HG02642 (cell line): ENCODE results near the gene DAAM2.

ENCODE experiments used
- ATAC-seq: cut with Tn5 transposase; IDR thresholded peaks from one replicate; pipeline ENCODE4 v1.9.1; 2021; ENCODE audit warnings: mild to moderate bottlenecking; ENCODE audit not compliant: unreplicated experiment, poor library complexity

DAAM2 gene

GRCh38 chr6:39791850-39792539 lies at the start of gene DAAM2:
DAAM2 (plus strand) TSS chr6:39792376; CDS start chr6:39856303, 63,927 bp downstream.
- no peak for ATAC-seq

- no peak for ATAC-seq
Observed at GRCh38 chr6:39746795-39747194, 45.4 kb upstream of the DAAM2 start.

- ATAC-seq, result no peak
Observed at GRCh38 chr6:39752835-39753724, 39.1 kb upstream of the DAAM2 start.

GRCh38 chr6:39753725-39754045 lies 38.5 kb upstream of the DAAM2 start:
- ATAC-seq, result no peak

- no peak for ATAC-seq
Observed at GRCh38 chr6:39754514-39755115, 37.6 kb upstream of the DAAM2 start.

- no peak for ATAC-seq
Observed at GRCh38 chr6:39755231-39755630, 36.9 kb upstream of the DAAM2 start.

- ATAC-seq, result no peak
Observed at GRCh38 chr6:39756582-39756981, 35.6 kb upstream of the DAAM2 start.

- no peak for ATAC-seq
Observed at GRCh38 chr6:39758905-39759605, 33.1 kb upstream of the DAAM2 start.

- ATAC-seq, result no peak
Observed at GRCh38 chr6:39760226-39760952, 31.8 kb upstream of the DAAM2 start.

GRCh38 chr6:39765508-39766065 lies 26.6 kb upstream of the DAAM2 start:
- no peak for ATAC-seq

GRCh38 chr6:39769012-39769411 lies 23.2 kb upstream of the DAAM2 start:
- ATAC-seq, result no peak

- no peak for ATAC-seq
Observed at GRCh38 chr6:39770446-39770845, 21.7 kb upstream of the DAAM2 start.

- no peak for ATAC-seq
Observed at GRCh38 chr6:39772559-39773273, 19.5 kb upstream of the DAAM2 start.

GRCh38 chr6:39773782-39774181 lies 18.4 kb upstream of the DAAM2 start:
- ATAC-seq, result no peak

GRCh38 chr6:39776581-39776980 lies 15.6 kb upstream of the DAAM2 start:
- ATAC-seq, result no peak

GRCh38 chr6:39777218-39777617 lies 15.0 kb upstream of the DAAM2 start:
- no peak for ATAC-seq

GRCh38 chr6:39777661-39778060 lies 14.5 kb upstream of the DAAM2 start:
- no peak for ATAC-seq

GRCh38 chr6:39778581-39779255 lies 13.5 kb upstream of the DAAM2 start:
- ATAC-seq, result no peak

- no peak for ATAC-seq
Observed at GRCh38 chr6:39785281-39785680, 6.9 kb upstream of the DAAM2 start.
